ENCODE data around the gene CYP46A1. TPM values are rescaled to one million over a fixed set of nuclear protein-coding genes. Genes with fewer than 3 reads are reported as not detected.

CYP46A1 gene
- total and polyA plus RNA-seq, 10 donors, result 0.11 to 0.85 (median 0.32) TPM

DNA sequence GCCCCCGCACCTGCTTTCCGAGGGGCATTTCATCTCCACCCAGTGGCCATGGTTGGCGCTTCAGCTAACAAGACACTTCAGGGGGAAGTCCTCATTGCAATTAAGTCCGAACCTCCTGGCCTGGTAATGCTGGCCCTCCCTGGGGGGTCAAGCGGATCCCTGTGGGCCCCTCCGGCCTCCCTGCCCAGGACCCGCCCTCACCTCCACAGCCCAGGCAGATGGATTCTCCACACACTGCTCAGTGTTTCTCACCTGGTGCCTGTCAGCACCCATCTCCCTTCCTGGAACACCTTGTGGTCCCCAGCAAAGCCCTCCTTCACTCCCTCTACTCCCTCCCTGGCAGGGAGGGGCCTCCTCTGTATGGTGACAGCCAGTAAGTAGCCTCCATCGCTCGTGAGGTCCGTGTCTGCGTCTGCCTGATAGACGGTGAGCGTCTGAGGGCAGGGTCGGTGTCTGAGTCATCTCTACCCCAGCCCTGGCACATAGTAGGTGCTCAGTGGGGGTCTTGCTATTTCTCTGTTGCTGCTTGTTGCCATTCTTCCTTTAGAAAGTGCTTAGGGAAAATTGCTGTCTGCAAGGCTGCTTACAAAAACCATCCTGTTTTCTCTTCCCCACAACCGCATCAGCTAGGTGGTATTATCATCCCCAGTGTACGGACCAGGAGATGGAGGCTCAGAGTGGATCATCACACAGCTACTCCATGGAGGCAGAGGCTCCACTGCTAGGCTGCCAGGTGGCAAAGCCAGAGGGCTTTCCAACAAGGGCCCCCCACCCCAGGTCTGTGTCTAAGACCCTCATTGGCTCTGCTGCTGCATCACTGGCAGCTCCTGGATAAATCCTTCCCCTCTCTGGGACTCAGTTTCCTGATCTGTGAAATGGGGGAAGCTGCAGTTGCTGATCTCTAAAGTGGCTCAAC lies 69.4 kb downstream of the CYP46A1 start:
- Histone ChIP-seq H3K27me3 (replicated peaks in 1 of 7) (peaks cover 0 to 58% (median 0%) of the 10 kb centered on the region in 7 donors), H3K4me1 (peaks cover 7 to 45% (median 26%) of the 10 kb centered on the region in 6 donors), H3K9me3 (no peaks in the 10 kb centered on the region), H3K36me3 (no peaks in the 10 kb centered on the region), H3K27ac (no peak overlapping the region), H3K4me3 (no peak overlapping the region)
- intact Hi-C loops (cut with DNase I; ENCODE audit: low total_unique reads), result no loop called here
- 39 to 57% (median 49%) methylated on average over 8 to 16 of the region's 16 CpGs for WGBS, 5 donors
- DNase-seq, result no peak
- TF ChIP-seq, protein P1, sequence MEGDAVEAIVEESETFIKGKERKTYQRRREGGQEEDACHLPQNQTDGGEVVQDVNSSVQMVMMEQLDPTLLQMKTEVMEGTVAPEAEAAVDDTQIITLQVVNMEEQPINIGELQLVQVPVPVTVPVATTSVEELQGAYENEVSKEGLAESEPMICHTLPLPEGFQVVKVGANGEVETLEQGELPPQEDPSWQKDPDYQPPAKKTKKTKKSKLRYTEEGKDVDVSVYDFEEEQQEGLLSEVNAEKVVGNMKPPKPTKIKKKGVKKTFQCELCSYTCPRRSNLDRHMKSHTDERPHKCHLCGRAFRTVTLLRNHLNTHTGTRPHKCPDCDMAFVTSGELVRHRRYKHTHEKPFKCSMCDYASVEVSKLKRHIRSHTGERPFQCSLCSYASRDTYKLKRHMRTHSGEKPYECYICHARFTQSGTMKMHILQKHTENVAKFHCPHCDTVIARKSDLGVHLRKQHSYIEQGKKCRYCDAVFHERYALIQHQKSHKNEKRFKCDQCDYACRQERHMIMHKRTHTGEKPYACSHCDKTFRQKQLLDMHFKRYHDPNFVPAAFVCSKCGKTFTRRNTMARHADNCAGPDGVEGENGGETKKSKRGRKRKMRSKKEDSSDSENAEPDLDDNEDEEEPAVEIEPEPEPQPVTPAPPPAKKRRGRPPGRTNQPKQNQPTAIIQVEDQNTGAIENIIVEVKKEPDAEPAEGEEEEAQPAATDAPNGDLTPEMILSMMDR (IDR thresholded peaks at IDR 0.05 in 8 of 11, conservative IDR thresholded peaks at IDR 0.05 in 3 of 11), result no peak
- no peak for TF ChIP-seq POLR2AphosphoS5 (IDR thresholded peaks at IDR 0.05)
- TF ChIP-seq POLR2A (IDR thresholded peaks at IDR 0.05), result no peak

- Histone ChIP-seq H3K4me1 (peaks cover 7 to 55% (median 29%) of the 10 kb centered on the region in 6 donors), H3K9me3 (no peaks in the 10 kb centered on the region), H3K27ac (no peak overlapping the region), H3K36me3 (no peaks in the 10 kb centered on the region), H3K4me3 (no peak overlapping the region), H3K27me3 (replicated peaks in 1 of 7) (peaks cover 0 to 58% (median 0%) of the 10 kb centered on the region in 7 donors)
- intact Hi-C loops (cut with DNase I; ENCODE audit: low total_unique reads), result no loop called here
- WGBS, 5 donors, result 79 to 88% (median 81%) methylated on average over 17 to 24 of the region's 24 CpGs
- TF ChIP-seq POLR2AphosphoS5 (IDR thresholded peaks at IDR 0.05) (no peak), POLR2A (IDR thresholded peaks at IDR 0.05) (no peak)
- TF ChIP-seq, protein P1 (IDR thresholded peaks at IDR 0.05 in 8 of 11, conservative IDR thresholded peaks at IDR 0.05 in 3 of 11), result no peak
- no peak for DNase-seq
Observed at GRCh38 chr14:99754141-99755067, 70.3 kb downstream of the CYP46A1 start.

DNA sequence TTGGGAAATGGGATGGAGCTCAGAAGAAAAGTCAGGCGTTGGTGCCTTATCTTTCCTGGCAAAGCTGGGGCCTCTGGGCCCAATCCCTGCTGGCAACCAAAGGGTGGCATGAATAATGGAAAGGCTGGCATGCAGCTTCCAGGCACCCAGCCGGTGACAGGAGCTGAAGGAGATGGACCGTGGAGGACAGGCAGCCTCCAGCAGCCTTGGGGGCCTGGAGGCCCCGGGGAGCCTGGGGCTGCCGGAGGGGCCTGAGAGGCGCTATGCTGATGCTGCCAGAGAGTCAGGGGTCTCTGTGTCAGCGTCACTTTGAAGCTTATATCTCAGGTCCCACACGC lies 70.9 kb downstream of the CYP46A1 start:
- Histone ChIP-seq H3K36me3 (no peaks in the 10 kb centered on the region), H3K4me3 (no peak overlapping the region), H3K27ac (no peak overlapping the region), H3K9me3 (no peaks in the 10 kb centered on the region), H3K4me1 (peaks cover 7 to 60% (median 31%) of the 10 kb centered on the region in 6 donors), H3K27me3 (replicated peaks in 1 of 7) (peaks cover 0 to 58% (median 0%) of the 10 kb centered on the region in 7 donors)
- intact Hi-C loops (cut with DNase I; ENCODE audit: low total_unique reads), result no loop called here
- WGBS, 5 donors, result 86 to 95% (median 91%) methylated on average over 6 to 8 of the region's 8 CpGs
- no peak for DNase-seq
- TF ChIP-seq POLR2AphosphoS5 (IDR thresholded peaks at IDR 0.05) (no peak), POLR2A (IDR thresholded peaks at IDR 0.05) (no peak)
- TF ChIP-seq, protein P1 (IDR thresholded peaks at IDR 0.05 in 8 of 11, conservative IDR thresholded peaks at IDR 0.05 in 3 of 11), result no peak
